Omental fat pad (tissue), 4 donors: ENCODE data around the gene MBD1. TPM values are rescaled to one million over a fixed set of nuclear protein-coding genes. Genes with fewer than 3 reads are reported as not detected.
"Not testable (repeated sequence)": the region's sequence is repeated elsewhere in the genome, so short reads cannot be mapped to it uniquely, and the experiment has no call there.

Source experiments
- ATAC-seq: fragments of 150-250 bp; one replicate; pipeline ENCODE4 v1.9.1; 2016; ENCODE audit warnings: mild to moderate bottlenecking, moderate library complexity; ENCODE audit not compliant: low FRiP score
- DNase-seq: peaks from one replicate; pipeline ENCODE4 v3.0.0-alpha.2; 2019; ENCODE audit warnings: low spot score
- small RNA-seq: library from RNA; depleted of rRNA; stranded (forward); fragments of <200 nt; gene quantifications from one replicate; pipeline ENCODE3, GENCODE V24; 2016
- total RNA-seq, 4 donors: library from RNA; depleted of rRNA; stranded (reverse); fragments of >200 nt; gene quantifications; one replicate each; pipeline ENCODE4 v1.1.0, GENCODE V29; 2016
- TF ChIP-seq, protein P1 (sequence below), 3 donors: fragments of 450-650 bp; IDR thresholded peaks; one replicate each; pipeline ENCODE4 v1.5.1; 2016 to 2017; ENCODE audit warnings: antibody characterized with exemption in 3 of 3, mild to moderate bottlenecking in 3 of 3, moderate library complexity in 2 of 3

The MBD1 gene
- total RNA-seq, 4 donors from 2014 or later: 49.5 to 63.6 (median 59.4) TPM

DNA sequence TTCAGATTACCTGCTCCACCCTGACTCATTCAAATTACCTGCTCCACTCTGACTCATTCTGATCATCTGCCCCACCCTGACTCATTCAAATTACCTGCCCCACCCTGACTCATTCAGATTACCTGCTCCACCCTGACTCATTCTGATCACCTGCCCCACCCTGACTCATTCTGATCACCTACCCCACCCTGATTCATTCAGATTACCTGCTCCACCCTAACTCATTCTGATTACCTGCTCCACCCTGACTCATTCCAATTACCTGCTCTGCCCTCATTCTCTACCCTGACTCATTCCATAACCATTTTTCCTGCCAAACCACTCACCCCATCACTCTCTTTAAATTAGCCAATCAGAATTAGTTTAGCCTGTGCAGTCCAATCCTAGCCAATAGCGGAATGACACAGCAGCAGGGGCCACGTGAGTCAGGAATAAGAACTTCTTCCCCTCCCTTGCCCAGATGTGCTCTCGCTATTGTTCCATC, 41.2 kb downstream of the MBD1 start:
- no peak for DNase-seq
- no peak for ATAC-seq
- TF ChIP-seq, protein P1, sequence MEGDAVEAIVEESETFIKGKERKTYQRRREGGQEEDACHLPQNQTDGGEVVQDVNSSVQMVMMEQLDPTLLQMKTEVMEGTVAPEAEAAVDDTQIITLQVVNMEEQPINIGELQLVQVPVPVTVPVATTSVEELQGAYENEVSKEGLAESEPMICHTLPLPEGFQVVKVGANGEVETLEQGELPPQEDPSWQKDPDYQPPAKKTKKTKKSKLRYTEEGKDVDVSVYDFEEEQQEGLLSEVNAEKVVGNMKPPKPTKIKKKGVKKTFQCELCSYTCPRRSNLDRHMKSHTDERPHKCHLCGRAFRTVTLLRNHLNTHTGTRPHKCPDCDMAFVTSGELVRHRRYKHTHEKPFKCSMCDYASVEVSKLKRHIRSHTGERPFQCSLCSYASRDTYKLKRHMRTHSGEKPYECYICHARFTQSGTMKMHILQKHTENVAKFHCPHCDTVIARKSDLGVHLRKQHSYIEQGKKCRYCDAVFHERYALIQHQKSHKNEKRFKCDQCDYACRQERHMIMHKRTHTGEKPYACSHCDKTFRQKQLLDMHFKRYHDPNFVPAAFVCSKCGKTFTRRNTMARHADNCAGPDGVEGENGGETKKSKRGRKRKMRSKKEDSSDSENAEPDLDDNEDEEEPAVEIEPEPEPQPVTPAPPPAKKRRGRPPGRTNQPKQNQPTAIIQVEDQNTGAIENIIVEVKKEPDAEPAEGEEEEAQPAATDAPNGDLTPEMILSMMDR (IDR thresholded peaks at IDR 0.05): no peak

DNA sequence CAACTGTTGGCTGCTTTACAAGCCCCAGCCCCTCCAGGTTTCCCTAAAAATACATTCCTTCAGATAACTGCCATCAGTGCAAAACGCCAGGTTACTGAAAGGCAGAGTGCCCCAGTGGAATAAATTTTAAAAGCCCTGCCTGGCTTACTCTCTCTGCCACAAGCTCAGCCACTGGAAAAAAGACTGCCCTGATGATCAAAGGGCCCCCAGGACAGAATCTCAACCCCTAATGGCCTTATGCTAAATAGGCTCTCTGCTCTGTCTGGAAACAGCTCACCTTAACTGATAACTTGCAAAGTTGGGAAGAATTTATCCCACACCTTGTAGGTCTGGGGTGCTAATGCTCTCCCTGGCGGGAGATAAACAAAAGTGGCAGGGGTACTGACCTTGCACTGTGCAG, 48.9 kb downstream of the MBD1 start:
- TF ChIP-seq, protein P1 (IDR thresholded peaks at IDR 0.05): no peak
- ATAC-seq (no peak), DNase-seq (no peak)

DNA sequence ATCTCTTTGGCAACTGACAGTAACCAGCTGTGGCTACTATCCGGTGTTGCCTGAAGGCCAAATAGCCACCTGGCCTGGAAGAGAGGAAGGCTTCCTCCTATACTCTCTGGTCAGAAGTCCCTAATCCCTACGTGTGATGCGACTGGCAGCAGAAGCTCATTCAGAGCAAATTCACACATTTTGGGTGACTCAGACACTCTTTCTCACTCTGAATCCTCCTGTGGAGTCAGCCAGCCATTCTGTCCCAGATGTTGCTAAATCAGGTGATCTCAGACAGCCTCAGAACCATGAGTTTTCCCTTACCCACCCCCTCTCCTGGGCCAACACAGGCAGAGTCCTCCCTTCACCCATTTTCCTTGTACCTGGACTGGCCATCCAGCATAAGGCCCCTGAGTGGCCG, 49.7 kb downstream of the MBD1 start:
- TF ChIP-seq, protein P1 (IDR thresholded peaks at IDR 0.05): no peak
- no peak for DNase-seq
- no peak for ATAC-seq

DNA sequence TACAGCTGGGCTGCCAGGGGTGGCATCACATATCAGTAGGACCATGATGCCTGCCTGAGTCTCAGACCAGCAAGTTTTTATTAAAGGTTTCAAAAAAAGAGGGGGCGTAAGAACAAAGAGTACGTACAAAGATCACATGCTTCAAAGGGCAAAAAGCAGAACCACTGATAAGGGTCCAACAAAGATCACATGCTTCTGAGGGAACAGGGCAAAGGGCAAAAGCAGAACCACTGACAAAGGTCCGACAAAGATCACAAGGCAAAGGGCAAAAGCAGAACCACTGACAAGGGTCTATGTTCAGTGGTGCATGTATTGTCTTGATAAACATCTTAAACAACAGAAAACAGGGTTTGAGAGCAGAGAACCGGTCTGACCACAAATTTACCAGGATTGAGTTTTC, 61.1 kb downstream of the MBD1 start:
- not testable (repeated sequence) for DNase-seq, ATAC-seq

Small RNA genes within 50 kb of the gene (small RNA-seq; reads per million reads assigned to genes)
- gene RNA5SP458: 0.39 reads per million

Other genes starting within 250 kb of the MBD1 start
- 10 to 100 TPM in 2 of 4 donors, 1 to 10 TPM in 1, under 1 TPM in 1; 0.63 to 31.0 (median 13.0) TPM for gene MYO5B, start 86.4 kb downstream of the MBD1 start, total RNA-seq
- 1 to 10 TPM in 1 of 4 donors, under 1 TPM in 1, not detected in 2; 0.37 to 1.3 TPM for gene CFAP53, start 15.0 kb downstream of the MBD1 start, total RNA-seq
- 10 to 100 TPM; 29.3 to 66.4 (median 51.6) TPM for gene CXXC1, start 6.2 kb upstream of the MBD1 start, total RNA-seq
- 1 to 10 TPM in 1 of 4 donors, not detected in 3; 1.2 TPM for gene SKA1, start 93.5 kb upstream of the MBD1 start, total RNA-seq